Smooth muscle cell (in vitro differentiated cells): Measurements from ENCODE around the gene MLANA. TPM values are rescaled to one million over a fixed set of nuclear protein-coding genes. Genes with fewer than 3 reads are reported as not detected.

Source experiments
- DNase-seq: peaks from one replicate; lab custom pipeline; 2025; ENCODE audit not compliant: unreplicated experiment; lab: John Stamatoyannopoulos, UW
- H2AFZ ChIP-seq: fragments of 200-600 bp; sonication (generic); 2 replicates; pipeline ENCODE4 v1.6.0; 2016; ENCODE audit warnings: antibody characterized with exemption, low read depth, mild to moderate bottlenecking
- H3F3A ChIP-seq: fragments of 200-600 bp; sonication (generic); 2 replicates; pipeline ENCODE4 v1.6.0; 2017; ENCODE audit warnings: antibody characterized with exemption, low read depth
- H3K27ac ChIP-seq: fragments of 200-600 bp; sonication (generic); 2 replicates; pipeline ENCODE4 v1.5.1; 2016; ENCODE audit warnings: low read depth, mild to moderate bottlenecking
- H3K27me3 ChIP-seq: fragments of 200-600 bp; sonication (generic); 2 replicates; pipeline ENCODE4 v1.6.1; 2016; ENCODE audit warnings: low read depth, mild to moderate bottlenecking
- H3K36me3 ChIP-seq: fragments of 200-600 bp; sonication (generic); 2 replicates; pipeline ENCODE4 v1.5.1; 2016; ENCODE audit warnings: low read depth
- H3K4me1 ChIP-seq: fragments of 200-600 bp; sonication (generic); 2 replicates; pipeline ENCODE4 v1.5.1; 2016; ENCODE audit warnings: low read depth
- H3K4me2 ChIP-seq: fragments of 200-600 bp; sonication (generic); 2 replicates; pipeline ENCODE4 v1.6.0; 2016; ENCODE audit warnings: mild to moderate bottlenecking
- H3K4me3 ChIP-seq: fragments of 200-600 bp; sonication (generic); 2 replicates; pipeline ENCODE4 v1.5.1; 2016; ENCODE audit warnings: mild to moderate bottlenecking
- H3K79me2 ChIP-seq: fragments of 200-600 bp; sonication (generic); 2 replicates; pipeline ENCODE4 v1.6.0; 2016; ENCODE audit warnings: low read depth, mild to moderate bottlenecking
- H3K9ac ChIP-seq: fragments of 200-600 bp; sonication (generic); 2 replicates; pipeline ENCODE4 v1.6.0; 2016; ENCODE audit warnings: low read depth
- H3K9me3 ChIP-seq: fragments of 200-600 bp; sonication (generic); replicated peaks from 2 replicates; pipeline ENCODE4 v1.5.1; 2016; ENCODE audit warnings: low read depth
- H4K20me1 ChIP-seq: fragments of 200-600 bp; sonication (generic); 2 replicates; pipeline ENCODE4 v1.6.0; 2016; ENCODE audit warnings: low read depth
- WGBS: methylation state at CpG from one replicate; pipeline ENCODE4 v1.1.7; 2016; ENCODE audit warnings: low lambda C conversion rate; 5-methylcytosine and 5-hydroxymethylcytosine counted together
- polyA plus RNA-seq: library from polyadenylated mRNA; unstranded; fragments of >200 nt; fragmentation: Nextera tagmentation; extraction: Ambion mirVana; gene quantifications from 2 replicates; pipeline ENCODE4 v1.2.1, GENCODE V29; 2016
- total RNA-seq: library from RNA; depleted of rRNA; stranded (reverse); fragments of >200 nt; gene quantifications from 2 replicates; pipeline ENCODE4 v1.2.3, GENCODE V29; 2014
- TF ChIP-seq, protein P1 (sequence below): fragments of 200-600 bp; sonication (generic); IDR thresholded peaks from 2 replicates; pipeline ENCODE4 v1.5.1; 2017; ENCODE audit warnings: borderline replicate concordance, mild to moderate bottlenecking, antibody characterized with exemption; ENCODE audit not compliant: insufficient read depth, poor library complexity, severe bottlenecking

Gene MLANA
- total and polyA plus RNA-seq, 2 experiments from 2014 or later = not detected

DNA sequence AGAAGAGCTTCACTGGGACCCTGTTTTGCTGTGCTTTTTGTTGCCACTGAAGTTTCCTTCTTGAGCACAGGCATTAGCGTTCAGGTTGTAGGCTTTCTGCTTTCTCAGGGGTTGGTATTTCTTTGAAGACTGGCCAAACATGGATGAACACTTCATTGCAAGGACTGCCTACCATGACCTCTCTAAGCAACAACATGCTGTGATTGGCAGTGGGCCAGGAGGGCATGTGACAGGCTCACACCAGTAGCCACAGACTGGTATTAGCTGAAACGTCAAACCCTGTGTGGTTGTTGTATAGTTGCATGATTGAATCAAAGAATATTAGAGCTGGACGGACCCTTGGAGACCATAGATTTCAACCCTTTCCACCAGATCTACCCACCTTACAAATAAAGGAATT, 20.0 kb upstream of the MLANA start:
- Histone ChIP-seq H3K4me1 (no peaks in the 10 kb centered on the region), H3F3A (no peaks in the 10 kb centered on the region), H3K9me3 (no peaks in the 10 kb centered on the region), H3K9ac (no peak overlapping the region), H2AFZ (no peak overlapping the region), H3K4me2 (no peak overlapping the region), H4K20me1 (no peaks in the 10 kb centered on the region), H3K27ac (no peak overlapping the region), H3K79me2 (no peaks in the 10 kb centered on the region), H3K36me3 (no peaks in the 10 kb centered on the region), H3K4me3 (no peak overlapping the region), H3K27me3 (no peaks in the 10 kb centered on the region)
- DNase-seq = no peak
- 93% methylated on average over 3 of the region's 3 CpGs for WGBS
- TF ChIP-seq, protein P1, sequence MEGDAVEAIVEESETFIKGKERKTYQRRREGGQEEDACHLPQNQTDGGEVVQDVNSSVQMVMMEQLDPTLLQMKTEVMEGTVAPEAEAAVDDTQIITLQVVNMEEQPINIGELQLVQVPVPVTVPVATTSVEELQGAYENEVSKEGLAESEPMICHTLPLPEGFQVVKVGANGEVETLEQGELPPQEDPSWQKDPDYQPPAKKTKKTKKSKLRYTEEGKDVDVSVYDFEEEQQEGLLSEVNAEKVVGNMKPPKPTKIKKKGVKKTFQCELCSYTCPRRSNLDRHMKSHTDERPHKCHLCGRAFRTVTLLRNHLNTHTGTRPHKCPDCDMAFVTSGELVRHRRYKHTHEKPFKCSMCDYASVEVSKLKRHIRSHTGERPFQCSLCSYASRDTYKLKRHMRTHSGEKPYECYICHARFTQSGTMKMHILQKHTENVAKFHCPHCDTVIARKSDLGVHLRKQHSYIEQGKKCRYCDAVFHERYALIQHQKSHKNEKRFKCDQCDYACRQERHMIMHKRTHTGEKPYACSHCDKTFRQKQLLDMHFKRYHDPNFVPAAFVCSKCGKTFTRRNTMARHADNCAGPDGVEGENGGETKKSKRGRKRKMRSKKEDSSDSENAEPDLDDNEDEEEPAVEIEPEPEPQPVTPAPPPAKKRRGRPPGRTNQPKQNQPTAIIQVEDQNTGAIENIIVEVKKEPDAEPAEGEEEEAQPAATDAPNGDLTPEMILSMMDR = no peak

DNA sequence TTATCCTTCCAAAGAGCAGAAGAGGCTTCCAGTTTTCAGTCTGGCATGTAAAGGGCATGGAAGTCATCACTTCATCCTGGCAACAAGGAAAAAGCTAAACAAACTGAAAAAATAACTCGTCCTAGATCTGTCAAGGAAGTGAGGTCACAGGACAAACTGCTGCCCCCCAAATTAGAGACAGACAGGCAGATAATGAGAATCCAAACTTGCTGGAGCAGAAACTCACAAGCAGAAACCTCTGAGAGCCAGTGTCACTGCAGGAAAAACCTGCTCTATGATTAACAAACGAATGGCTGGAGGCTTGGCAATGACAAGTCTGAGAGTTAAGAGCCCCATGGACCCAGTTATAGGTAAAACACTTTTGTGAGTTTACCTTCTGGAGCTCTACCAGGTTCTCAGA, 18.9 kb upstream of the MLANA start:
- Histone ChIP-seq H3K9ac (no peak overlapping the region), H3K4me2 (no peak overlapping the region), H3K4me1 (no peaks in the 10 kb centered on the region), H3K9me3 (no peaks in the 10 kb centered on the region), H3F3A (no peaks in the 10 kb centered on the region), H3K27me3 (no peaks in the 10 kb centered on the region), H3K79me2 (no peaks in the 10 kb centered on the region), H4K20me1 (no peaks in the 10 kb centered on the region), H3K4me3 (no peak overlapping the region), H2AFZ (no peak overlapping the region), H3K27ac (peak overlapping the region; percentile 64), H3K36me3 (no peaks in the 10 kb centered on the region)
- no peak for DNase-seq
- TF ChIP-seq, protein P1 = no peak
- 45% methylated on average over 2 of the region's 2 CpGs for WGBS

DNA sequence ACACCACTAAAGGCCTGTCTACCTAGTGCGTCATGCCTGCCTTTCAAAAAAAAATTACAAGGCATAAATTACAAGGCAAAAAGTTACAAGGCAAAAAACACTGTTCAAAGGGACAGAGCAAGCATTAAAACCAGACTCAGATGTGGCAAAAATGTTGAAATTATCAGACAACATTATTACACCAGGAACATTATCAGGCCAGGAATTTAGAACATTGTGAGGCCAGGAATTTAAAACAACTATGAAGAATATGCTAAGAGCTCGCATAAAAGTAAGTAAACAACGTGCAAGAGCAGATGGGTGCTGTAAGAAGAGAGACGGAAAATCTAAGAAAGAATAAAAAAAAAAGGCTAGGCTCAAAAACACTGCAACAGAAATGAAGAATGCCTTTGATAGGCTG, 18.2 kb upstream of the MLANA start:
- H3K4me3 ChIP-seq = no peak overlapping the region
- H3K27me3 ChIP-seq = no peaks in the 10 kb centered on the region
- no peak overlapping the region for H3K9ac ChIP-seq
- H3K79me2 ChIP-seq = no peaks in the 10 kb centered on the region
- peak overlapping the region; percentile 64 for H3K27ac ChIP-seq
- no peak overlapping the region for H3K4me2 ChIP-seq
- H4K20me1 ChIP-seq = no peaks in the 10 kb centered on the region
- TF ChIP-seq, protein P1 = no peak
- no peaks in the 10 kb centered on the region for H3K36me3 ChIP-seq
- no peaks in the 10 kb centered on the region for H3K4me1 ChIP-seq
- WGBS = 45% methylated on average over 4 of the region's 4 CpGs
- H3F3A ChIP-seq = no peaks in the 10 kb centered on the region
- DNase-seq = no peak
- no peaks in the 10 kb centered on the region for H3K9me3 ChIP-seq
- H2AFZ ChIP-seq = no peak overlapping the region

DNA sequence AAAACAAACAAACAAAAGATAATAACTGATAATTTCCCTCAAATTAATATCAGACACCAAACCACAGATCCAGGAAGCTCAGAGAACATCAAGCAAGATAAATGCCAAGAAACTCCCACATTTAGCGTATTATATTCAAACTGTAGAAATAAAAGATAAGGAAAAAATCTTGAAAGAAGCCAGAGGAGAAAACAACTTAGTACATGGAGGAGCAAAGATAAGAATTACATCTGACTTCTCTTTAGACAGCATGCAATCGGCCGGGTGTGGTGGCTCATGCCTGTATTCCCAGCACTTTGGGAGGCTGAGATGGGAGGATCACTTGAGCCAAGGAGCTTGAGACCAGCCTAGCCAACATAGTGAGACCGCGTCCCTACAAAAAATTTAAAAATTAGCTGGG, 17.2 kb upstream of the MLANA start:
- H4K20me1 ChIP-seq = no peaks in the 10 kb centered on the region
- TF ChIP-seq, protein P1 = no peak
- no peaks in the 10 kb centered on the region for H3F3A ChIP-seq
- no peak overlapping the region for H3K27ac ChIP-seq
- no peak overlapping the region for H3K9ac ChIP-seq
- DNase-seq = no peak
- no peak overlapping the region for H3K4me3 ChIP-seq
- H3K36me3 ChIP-seq = no peaks in the 10 kb centered on the region
- no peak overlapping the region for H2AFZ ChIP-seq
- H3K4me2 ChIP-seq = no peak overlapping the region
- H3K9me3 ChIP-seq = no peaks in the 10 kb centered on the region
- 86% methylated on average over 5 of the region's 5 CpGs for WGBS
- H3K4me1 ChIP-seq = no peaks in the 10 kb centered on the region
- H3K79me2 ChIP-seq = no peaks in the 10 kb centered on the region
- no peaks in the 10 kb centered on the region for H3K27me3 ChIP-seq
